Activated naive CD4-positive, alpha-beta T cell treated with Interleukin-2 at 50 U/mL for 16 hours (primary cell): ENCODE results near the gene HOOK2.
"Not testable (repeated sequence)": the region's sequence is repeated elsewhere in the genome, so short reads cannot be mapped to it uniquely, and the experiment has no call there.

Source experiments
- DNase-seq: peaks from one replicate; pipeline ENCODE4 v3.0.0-alpha.2; 2020

Gene HOOK2

GRCh38 chr19:12720296-12720695, 55.1 kb downstream of the HOOK2 start:
- DNase-seq, result no peak

- no peak for DNase-seq
Observed at GRCh38 chr19:12715929-12716328, 59.4 kb downstream of the HOOK2 start.

DNA sequence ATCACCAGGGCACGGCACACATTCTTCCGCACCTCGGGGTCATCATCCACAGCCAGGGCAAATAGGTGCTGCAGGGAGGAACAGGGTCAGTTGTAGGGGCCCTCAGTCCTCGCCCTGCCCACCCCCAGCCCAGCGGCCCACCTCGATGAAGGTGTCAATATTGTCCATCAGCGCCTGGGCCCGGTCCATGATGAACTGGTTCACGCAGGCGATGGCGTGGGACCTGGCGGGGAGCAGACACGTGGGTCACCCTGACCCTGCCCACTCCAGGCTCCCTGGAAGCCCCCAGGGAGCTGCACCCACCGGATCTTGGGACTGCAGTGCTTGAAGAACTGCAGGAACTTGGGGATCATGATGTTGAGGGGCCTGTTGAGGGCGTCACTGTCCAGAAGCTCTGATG, 60.2 kb downstream of the HOOK2 start:
- no peak for DNase-seq

GRCh38 chr19:12713304-12713703, 62.0 kb downstream of the HOOK2 start:
- not testable (repeated sequence) for DNase-seq
